Neural crest cell (in vitro differentiated cells): ENCODE measurements around the gene LYRM9. TPM values are rescaled to one million over a fixed set of nuclear protein-coding genes. Genes with fewer than 3 reads are reported as not detected.

Source experiments
- DNase-seq: peaks from one replicate; pipeline ENCODE4 v3.0.0; 2021; ENCODE audit warnings: low read depth, mixed read lengths, low spot score
- H3K27ac Mint-ChIP-seq: one replicate; pipeline ENCODE4 v1.8.0; 2021; ENCODE audit warnings: mild to moderate bottlenecking, mixed read lengths; ENCODE audit not compliant: unreplicated experiment
- H3K27me3 Mint-ChIP-seq: 2 replicates; pipeline ENCODE4 v1.8.0; 2021; ENCODE audit warnings: low read depth, mild to moderate bottlenecking, mixed read lengths
- H3K36me3 Mint-ChIP-seq: 2 replicates; pipeline ENCODE4 v1.8.0; 2021; ENCODE audit warnings: low read depth, mild to moderate bottlenecking, mixed read lengths
- H3K4me1 Mint-ChIP-seq: 2 replicates; pipeline ENCODE4 v1.8.0; 2021; ENCODE audit warnings: mixed read lengths
- H3K4me3 Mint-ChIP-seq: one replicate; pipeline ENCODE4 v1.8.0; 2021; ENCODE audit warnings: mild to moderate bottlenecking, mixed read lengths
- H3K9me3 Mint-ChIP-seq: 2 replicates; pipeline ENCODE4 v1.8.0; 2021; ENCODE audit warnings: mixed read lengths
- total RNA-seq: library from RNA; stranded (reverse); gene quantifications from 2 replicates; pipeline ENCODE4 v1.2.1, GENCODE V29; 2021
- TF ChIP-seq, protein P1 (sequence below): fragments of 200-600 bp; sonication (generic); conservative IDR thresholded peaks from 2 replicates; pipeline ENCODE4 v1.5.0; 2021; ENCODE audit warnings: antibody characterized with exemption, mild to moderate bottlenecking

LYRM9 gene
- total RNA-seq, 1 donor from 2014 or later = 4.3 TPM

DNA sequence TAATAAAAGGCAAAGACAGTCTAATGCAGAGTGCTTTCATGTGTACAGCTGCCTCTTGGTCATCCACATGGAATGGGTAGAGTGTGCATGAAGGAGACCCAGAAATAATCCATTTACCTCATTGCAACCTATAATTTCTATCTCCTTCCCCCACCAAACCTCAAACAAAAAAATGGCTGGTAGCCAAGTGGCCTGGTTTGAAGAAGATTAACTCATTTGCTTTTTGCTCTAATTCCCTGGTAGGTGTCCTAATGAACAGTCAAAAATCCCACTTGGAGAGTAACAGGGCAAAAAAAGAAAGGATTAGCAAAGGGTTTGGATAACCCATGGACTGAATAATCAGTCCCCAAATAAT lies 13.0 kb upstream of the LYRM9 start:
- H3K9me3 Mint-ChIP-seq = peaks cover 2% of the 10 kb centered on the region
- H3K4me3 Mint-ChIP-seq = no peak overlapping the region
- H3K27me3 Mint-ChIP-seq = peaks cover 71% of the 10 kb centered on the region
- TF ChIP-seq, protein P1, sequence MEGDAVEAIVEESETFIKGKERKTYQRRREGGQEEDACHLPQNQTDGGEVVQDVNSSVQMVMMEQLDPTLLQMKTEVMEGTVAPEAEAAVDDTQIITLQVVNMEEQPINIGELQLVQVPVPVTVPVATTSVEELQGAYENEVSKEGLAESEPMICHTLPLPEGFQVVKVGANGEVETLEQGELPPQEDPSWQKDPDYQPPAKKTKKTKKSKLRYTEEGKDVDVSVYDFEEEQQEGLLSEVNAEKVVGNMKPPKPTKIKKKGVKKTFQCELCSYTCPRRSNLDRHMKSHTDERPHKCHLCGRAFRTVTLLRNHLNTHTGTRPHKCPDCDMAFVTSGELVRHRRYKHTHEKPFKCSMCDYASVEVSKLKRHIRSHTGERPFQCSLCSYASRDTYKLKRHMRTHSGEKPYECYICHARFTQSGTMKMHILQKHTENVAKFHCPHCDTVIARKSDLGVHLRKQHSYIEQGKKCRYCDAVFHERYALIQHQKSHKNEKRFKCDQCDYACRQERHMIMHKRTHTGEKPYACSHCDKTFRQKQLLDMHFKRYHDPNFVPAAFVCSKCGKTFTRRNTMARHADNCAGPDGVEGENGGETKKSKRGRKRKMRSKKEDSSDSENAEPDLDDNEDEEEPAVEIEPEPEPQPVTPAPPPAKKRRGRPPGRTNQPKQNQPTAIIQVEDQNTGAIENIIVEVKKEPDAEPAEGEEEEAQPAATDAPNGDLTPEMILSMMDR = no peak
- H3K36me3 Mint-ChIP-seq = no peaks in the 10 kb centered on the region
- H3K4me1 Mint-ChIP-seq = no peaks in the 10 kb centered on the region
- no peak overlapping the region for H3K27ac Mint-ChIP-seq
- no peak for DNase-seq

DNA sequence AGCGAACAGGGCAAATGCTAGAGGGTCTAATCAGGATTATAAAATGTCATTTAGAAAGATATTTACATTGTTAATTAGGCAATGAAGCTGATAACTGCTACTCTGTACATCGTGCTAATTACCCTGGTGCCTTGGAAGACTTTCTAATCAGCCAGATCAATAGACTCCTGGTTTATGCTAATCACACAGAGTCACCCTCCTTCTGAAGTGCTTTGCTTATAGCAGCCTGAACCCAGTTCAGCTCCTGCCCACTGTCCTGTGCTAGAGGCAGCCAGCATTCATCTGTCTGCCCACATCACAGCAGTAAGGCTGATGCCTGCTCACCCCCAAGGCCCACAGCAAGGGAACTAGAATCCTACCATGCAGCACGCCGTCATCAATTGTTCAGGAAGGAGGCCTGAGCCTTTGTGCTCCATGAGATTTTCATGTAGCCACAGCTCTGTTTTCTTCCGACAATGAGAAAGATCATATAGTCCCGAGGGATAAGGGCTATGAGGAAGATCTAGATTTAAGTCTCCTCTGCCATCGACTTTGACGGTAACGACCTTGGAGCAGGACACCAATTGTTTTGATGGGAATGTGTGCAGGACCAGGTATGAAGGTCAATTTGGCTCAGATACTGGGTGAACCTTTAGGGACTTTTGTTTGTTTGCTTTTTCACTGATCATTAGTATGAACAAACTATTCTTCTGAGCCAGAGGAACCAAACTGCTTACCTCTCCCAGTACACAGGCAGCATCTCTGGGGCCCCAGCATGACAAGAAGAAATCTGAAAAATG lies 12.5 kb upstream of the LYRM9 start:
- Mint-ChIP-seq H3K27me3 (peaks cover 65% of the 10 kb centered on the region), H3K4me3 (no peak overlapping the region), H3K4me1 (no peaks in the 10 kb centered on the region), H3K36me3 (no peaks in the 10 kb centered on the region), H3K27ac (peak overlapping the region; percentile 12), H3K9me3 (peaks cover 2% of the 10 kb centered on the region)
- TF ChIP-seq, protein P1 = no peak
- DNase-seq = no peak

DNA sequence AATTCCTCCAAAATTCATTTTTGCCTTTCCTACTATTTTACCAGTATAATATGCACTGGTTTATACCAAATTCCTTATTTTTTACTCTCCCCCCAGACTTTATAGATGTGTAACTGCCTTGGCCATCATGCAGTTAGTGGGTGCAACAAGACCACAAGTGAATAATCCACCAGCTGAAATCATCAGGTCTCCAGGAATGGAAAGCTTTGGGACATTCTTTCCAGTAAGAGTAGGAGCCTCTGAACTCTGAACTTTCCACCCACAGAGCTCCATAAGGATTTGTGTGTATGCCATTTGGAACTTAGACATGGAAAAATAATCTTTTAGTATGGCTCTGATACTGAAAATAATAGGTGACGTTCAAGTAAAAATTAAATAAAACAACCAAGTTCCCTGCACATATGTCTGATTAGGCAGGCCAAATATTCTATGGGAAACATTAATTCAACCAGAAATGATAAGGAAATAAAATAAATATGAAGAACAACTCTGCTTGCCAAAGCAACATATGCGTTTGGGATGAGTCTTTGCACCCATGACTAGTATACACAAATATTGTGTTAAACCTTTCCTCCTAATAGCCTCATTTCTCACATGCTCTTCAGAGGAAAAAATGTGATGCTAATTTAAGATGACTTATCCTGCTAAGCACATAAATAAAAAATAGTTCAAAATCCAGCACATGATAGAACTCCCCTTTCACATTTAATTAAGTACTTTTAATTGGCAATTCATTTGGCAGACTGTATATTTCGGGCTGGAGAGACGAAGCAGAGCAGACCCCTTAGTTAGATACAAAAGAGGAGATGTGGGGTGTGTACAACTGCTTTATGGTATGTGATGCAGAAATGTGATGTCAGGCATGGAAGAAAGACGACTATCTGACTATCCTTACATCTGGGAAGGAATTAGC lies 11.6 kb upstream of the LYRM9 start:
- peaks cover 56% of the 10 kb centered on the region for H3K27me3 Mint-ChIP-seq
- TF ChIP-seq, protein P1 = no peak
- no peak for DNase-seq
- H3K36me3 Mint-ChIP-seq = no peaks in the 10 kb centered on the region
- H3K9me3 Mint-ChIP-seq = peaks cover 2% of the 10 kb centered on the region
- H3K4me1 Mint-ChIP-seq = no peaks in the 10 kb centered on the region
- no peak overlapping the region for H3K4me3 Mint-ChIP-seq
- no peak overlapping the region for H3K27ac Mint-ChIP-seq

DNA sequence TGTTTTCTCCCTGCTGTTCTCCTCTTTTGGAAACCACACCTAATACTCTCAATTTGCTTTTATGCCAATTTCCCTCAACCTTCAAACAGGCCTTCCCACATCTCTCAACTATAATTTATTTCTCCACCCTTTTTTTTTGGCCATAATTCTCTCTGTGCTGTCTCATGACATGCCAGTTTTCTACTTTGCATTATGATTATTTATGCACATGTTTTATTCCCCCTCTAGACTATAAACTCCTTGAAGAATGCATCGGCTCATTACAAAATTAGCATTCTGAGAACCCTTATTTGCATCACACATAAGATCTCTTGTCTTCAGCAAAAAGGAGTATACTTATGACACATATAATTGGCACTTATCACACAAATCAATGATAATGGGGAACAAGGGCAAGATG lies 10.9 kb upstream of the LYRM9 start:
- no peaks in the 10 kb centered on the region for H3K36me3 Mint-ChIP-seq
- H3K4me3 Mint-ChIP-seq = no peak overlapping the region
- TF ChIP-seq, protein P1 = no peak
- DNase-seq = no peak
- H3K4me1 Mint-ChIP-seq = no peaks in the 10 kb centered on the region
- peaks cover 53% of the 10 kb centered on the region for H3K27me3 Mint-ChIP-seq
- no peak overlapping the region for H3K27ac Mint-ChIP-seq
- H3K9me3 Mint-ChIP-seq = peaks cover 2% of the 10 kb centered on the region

DNA sequence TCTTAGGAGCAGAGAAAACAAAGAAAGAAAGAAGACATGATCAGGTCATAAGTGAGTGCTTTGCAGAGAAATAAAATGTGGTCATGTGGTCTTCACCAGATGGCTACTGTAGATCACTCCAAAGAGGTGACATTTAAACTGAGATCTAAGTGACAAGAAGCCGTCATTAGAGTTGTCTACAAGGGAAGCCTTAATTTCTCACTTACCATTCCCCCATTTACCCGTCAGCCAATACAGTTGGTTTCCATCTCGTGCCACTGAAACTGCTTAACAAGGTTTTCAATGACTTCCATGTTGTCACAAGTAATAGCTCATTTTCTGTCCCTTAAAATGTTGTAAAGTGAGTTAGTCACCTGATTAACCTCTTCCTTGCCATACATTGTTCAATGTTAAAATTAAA lies 6.4 kb upstream of the LYRM9 start:
- peaks cover 3% of the 10 kb centered on the region for H3K4me1 Mint-ChIP-seq
- no peak for DNase-seq
- H3K36me3 Mint-ChIP-seq = no peaks in the 10 kb centered on the region
- TF ChIP-seq, protein P1 = no peak
- H3K4me3 Mint-ChIP-seq = no peak overlapping the region
- peaks cover 50% of the 10 kb centered on the region for H3K27me3 Mint-ChIP-seq
- no peaks in the 10 kb centered on the region for H3K9me3 Mint-ChIP-seq
- H3K27ac Mint-ChIP-seq = no peak overlapping the region
